Kidney (tissue), 14 donors: ENCODE results near the gene CSDE1. TPM values are rescaled to one million over a fixed set of nuclear protein-coding genes. Genes with fewer than 3 reads are reported as not detected.

ENCODE experiments used
- DNase-seq, 5 donors: peaks; one replicate each; pipeline ENCODE4 v3.0.0-alpha.2; 2013 to 2020
- FAIRE-seq: peaks from 2 replicates; lab custom pipeline; 2012; peaks lifted over from hg19 to GRCh38; lab: Jason Lieb, UNC
- H3K27ac ChIP-seq, 2 donors: one replicate each; pipeline ENCODE4 v1.7.0; 2013; ENCODE audit warnings: low read depth in 2 of 2, low read length in 2 of 2, inconsistent platforms in 1 of 2
- H3K27me3 ChIP-seq: one replicate; pipeline ENCODE4 v1.7.1; 2013; ENCODE audit warnings: low read length, inconsistent platforms; ENCODE audit not compliant: control insufficient read depth, insufficient read depth
- H3K36me3 ChIP-seq, 3 donors: one replicate each; pipeline versions ENCODE4 v1.7.0 to v1.7.1; 2013; ENCODE audit warnings: low read length in 3 of 3, control low read depth in 1 of 3, inconsistent platforms in 1 of 3; ENCODE audit not compliant: insufficient read depth in 3 of 3, control insufficient read depth in 2 of 3
- H3K4me1 ChIP-seq, 3 donors: one replicate each; pipeline versions ENCODE4 v1.7.0 to v1.7.1; 2013; ENCODE audit warnings: low read length in 3 of 3, inconsistent platforms in 1 of 3, low read depth in 1 of 3; ENCODE audit not compliant: control insufficient read depth in 2 of 3, insufficient read depth in 2 of 3
- H3K4me3 ChIP-seq, 3 donors: one replicate each; pipeline versions ENCODE4 v1.7.0 to v1.8.1; 2013; ENCODE audit warnings: low read length in 3 of 3, control low read depth in 1 of 3, inconsistent platforms in 1 of 3
- H3K9ac ChIP-seq, 3 donors: one replicate each; pipeline versions ENCODE4 v1.7.0 to v1.7.1; 2013; ENCODE audit warnings: low read length in 3 of 3, control low read depth in 1 of 3, inconsistent platforms in 1 of 3
- H3K9me3 ChIP-seq, 3 donors: one replicate each; pipeline versions ENCODE4 v1.7.0 to v1.7.1; 2013; ENCODE audit warnings: low read length in 3 of 3, control low read depth in 1 of 3, inconsistent platforms in 1 of 3; ENCODE audit not compliant: control insufficient read depth in 2 of 3, insufficient read depth in 1 of 3
- CTCF ChIP-seq: IDR thresholded peaks from 3 replicates; pipeline ENCODE4 v1.5.1; 2012; ENCODE audit warnings: mild to moderate bottlenecking, moderate library complexity, borderline replicate concordance; ENCODE audit not compliant: insufficient read depth; ENCODE audit errors: extremely low read depth
- intact Hi-C: fragments of 100-400 bp; cut with DNase I; formaldehyde crosslinking; loops from one replicate; pipeline ENCODE4 v1.11.1; 2022
- polyA plus RNA-seq: library from polyadenylated mRNA; stranded (reverse); fragments of 350-450 nt; fragmentation: Illumina TruSeq; extraction: RNeasy Lipid Tissue Mini Kit (QIAGEN cat#74804); gene quantifications from one replicate; pipeline ENCODE4 v1.2.3, GENCODE V29; 2014; ENCODE audit warnings: low read depth, low replicate concordance; ENCODE audit not compliant: insufficient read depth
- total RNA-seq: library from RNA; stranded (reverse); fragmentation: NEBNext Ultra II Directional; extraction: Animal tissue kit (Norgen Biotek cat#: 25700); gene quantifications from one replicate; pipeline ENCODE4 v1.2.1, GENCODE V29; 2021
- donor health status: control.
- donor health status: control.
- donor health status: control.
- donor health status: control.
- donor health status: control.
- donor health status: DM: yes; HTN: yes; CAD: no.
- donor health status: Normal renal cell carcinoma (clear cell type).

The CSDE1 gene
- total and polyA plus RNA-seq, 2 donors from 2014 or later, result 165 to 486 TPM

DNA sequence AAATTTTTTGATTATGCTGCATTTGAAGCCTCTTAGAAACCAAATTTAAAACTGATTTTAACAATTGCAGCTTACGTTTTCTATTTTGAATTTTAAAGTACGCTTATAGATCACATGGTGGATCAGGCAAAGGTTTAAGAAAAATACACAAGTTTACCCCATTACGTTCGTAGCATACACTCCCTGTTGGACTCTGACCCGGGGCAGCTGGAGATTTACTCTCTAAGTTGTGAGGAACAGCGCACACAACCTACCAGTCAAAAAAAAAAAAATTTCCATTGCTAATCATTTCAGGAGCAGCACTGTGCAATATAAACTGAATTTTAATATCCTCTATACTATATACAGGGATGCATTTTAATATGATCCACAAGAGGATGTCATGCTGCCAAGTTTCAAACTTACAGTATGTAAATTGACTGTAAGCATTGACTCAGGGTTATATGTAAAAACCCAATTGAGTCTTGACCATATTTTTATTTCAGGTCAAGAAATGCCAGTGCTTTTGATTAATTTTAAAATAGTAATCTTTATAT lies 20.4 kb downstream of the CSDE1 start:
- no peaks in the 10 kb centered on the region for H3K27me3 ChIP-seq
- no peak overlapping the region for H3K9ac ChIP-seq
- no peak overlapping the region for H3K27ac ChIP-seq
- DNase-seq (no peak), FAIRE-seq (no peak)
- H3K9me3 ChIP-seq, result no peaks in the 10 kb centered on the region
- H3K4me3 ChIP-seq, result no peak overlapping the region
- TF ChIP-seq CTCF, result no peak
- H3K36me3 ChIP-seq, result peaks cover 16 to 60% (median 23%) of the 10 kb centered on the region in 3 donors
- intact Hi-C loops, result no loop called here
- H3K4me1 ChIP-seq, result peaks cover 0 to 2% (median 0%) of the 10 kb centered on the region in 3 donors

DNA sequence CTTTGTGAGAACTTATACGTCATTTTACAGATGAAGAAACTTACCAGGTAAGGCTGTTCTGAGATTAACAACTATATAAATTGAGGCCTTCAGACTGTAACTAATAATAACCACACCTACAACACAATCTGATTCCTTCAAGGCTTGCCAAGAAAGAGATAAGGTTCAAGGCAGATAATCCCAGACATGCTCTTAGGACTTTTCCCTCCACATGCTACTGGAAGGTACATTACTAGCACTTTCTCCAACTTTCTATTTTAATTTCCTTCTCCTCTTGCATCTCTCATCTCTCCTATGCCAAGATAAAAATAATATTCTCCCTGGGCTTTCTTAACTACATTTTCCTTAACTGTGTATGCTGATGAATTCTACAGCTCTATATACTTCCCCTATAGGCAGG lies 22.3 kb downstream of the CSDE1 start:
- no peaks in the 10 kb centered on the region for H3K27me3 ChIP-seq
- H3K27ac ChIP-seq, result no peak overlapping the region
- H3K9ac ChIP-seq, result no peak overlapping the region
- peaks cover 20 to 72% (median 33%) of the 10 kb centered on the region in 3 donors for H3K36me3 ChIP-seq
- H3K9me3 ChIP-seq, result no peaks in the 10 kb centered on the region
- H3K4me1 ChIP-seq, result no peaks in the 10 kb centered on the region
- no peak for TF ChIP-seq CTCF
- intact Hi-C loops, result no loop called here
- DNase-seq (no peak), FAIRE-seq (no peak)
- no peak overlapping the region for H3K4me3 ChIP-seq

DNA sequence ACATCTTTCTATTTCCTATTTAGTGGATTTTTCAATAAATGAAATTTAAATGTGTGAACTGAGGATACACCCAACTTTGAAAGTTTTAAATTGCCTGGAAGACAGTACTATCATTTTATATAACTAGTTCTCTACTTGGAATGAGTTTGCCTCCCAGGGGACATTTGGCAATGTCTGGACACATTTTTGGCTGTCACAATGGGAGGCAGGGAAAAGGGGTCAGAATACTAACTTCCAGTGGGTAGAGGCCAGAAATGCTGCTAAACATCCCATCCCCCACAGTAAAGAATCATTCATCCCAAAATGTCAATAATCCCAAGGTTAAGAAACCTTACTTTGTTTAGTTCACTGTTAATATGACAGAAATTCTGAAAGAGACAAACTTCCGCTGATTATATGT lies 28.0 kb downstream of the CSDE1 start:
- Histone ChIP-seq H3K9me3 (no peaks in the 10 kb centered on the region), H3K4me1 (no peaks in the 10 kb centered on the region), H3K27ac (no peak overlapping the region), H3K36me3 (peaks cover 24 to 55% (median 38%) of the 10 kb centered on the region in 3 donors), H3K9ac (no peak overlapping the region), H3K4me3 (no peak overlapping the region), H3K27me3 (no peaks in the 10 kb centered on the region)
- FAIRE-seq, result no peak
- intact Hi-C loops, result no loop called here
- no peak for DNase-seq
- TF ChIP-seq CTCF, result no peak

GRCh38 chr1:114728553-114728952 lies 29.2 kb downstream of the CSDE1 start:
- no peak for TF ChIP-seq CTCF
- no peaks in the 10 kb centered on the region for H3K9me3 ChIP-seq
- no peak overlapping the region for H3K9ac ChIP-seq
- H3K36me3 ChIP-seq, result peaks cover 24 to 53% (median 47%) of the 10 kb centered on the region in 3 donors
- FAIRE-seq, result no peak
- no peak overlapping the region for H3K27ac ChIP-seq
- H3K27me3 ChIP-seq, result no peaks in the 10 kb centered on the region
- DNase-seq, result no peak
- intact Hi-C loops, result no loop called here
- no peak overlapping the region for H3K4me3 ChIP-seq
- H3K4me1 ChIP-seq, result no peaks in the 10 kb centered on the region
